K562 (cell line): ENCODE results near the gene IP6K2. TPM values are rescaled to one million over a fixed set of nuclear protein-coding genes. Genes with fewer than 3 reads are reported as not detected.
A peak's percentile ranks its signal among the peaks of the same experiment; 100 is the strongest.

Experiments used
- CREBBP ChIP-seq: IDR thresholded peaks from one replicate; pipeline ENCODE4 v1.6.1; 2012; ENCODE audit warnings: low read depth, mild to moderate bottlenecking, control low read depth, inconsistent platforms, low read length
- DMBX1 ChIP-seq: fragments of 250-450 bp; sonication (Bioruptor Pico); IDR thresholded peaks from 2 replicates; pipeline ENCODE4 v1.8.0; 2022; ENCODE audit warnings: inconsistent platforms, mild to moderate bottlenecking, moderate library complexity, borderline replicate concordance
- FOXP1 ChIP-seq: sonication (generic); formaldehyde crosslinking; IDR thresholded peaks from 2 replicates; pipeline ENCODE4 v1.8.0; 2022; ENCODE audit warnings: mild to moderate bottlenecking, missing genetic modification reagents
- IRF2 ChIP-seq: sonication (generic); formaldehyde crosslinking; IDR thresholded peaks from 2 replicates; pipeline ENCODE4 v1.8.1; 2022; ENCODE audit warnings: mild to moderate bottlenecking, missing genetic modification reagents
- MAZ ChIP-seq, 2 experiments: fragments of 450-650 bp in 1 of 2; sonication (generic) in 1 of 2; formaldehyde crosslinking; IDR thresholded peaks in 1 of 2; conservative IDR thresholded peaks in 1 of 2; 2 replicates each; pipeline versions ENCODE4 v1.4.0 to v1.5.0; 2020; ENCODE audit warnings: mild to moderate bottlenecking in 1 of 2, missing genetic modification reagents in 1 of 2
- MEIS2 ChIP-seq: fragments of 450-650 bp; IDR thresholded peaks from 2 replicates; pipeline ENCODE4 v1.6.1; 2014; ENCODE audit warnings: mild to moderate bottlenecking; ENCODE audit not compliant: partially characterized antibody
- NR3C1 ChIP-seq: sonication (generic); formaldehyde crosslinking; IDR thresholded peaks from 2 replicates; pipeline ENCODE4 v1.8.1; 2022; ENCODE audit warnings: missing genetic modification reagents
- SETDB1 ChIP-seq: IDR thresholded peaks from one replicate; pipeline ENCODE4 v1.6.1; 2012; ENCODE audit warnings: low read length, control low read depth, inconsistent platforms
- TEAD4 ChIP-seq, 2 experiments: sonication (generic) in 1 of 2; formaldehyde crosslinking in 1 of 2; IDR thresholded peaks; 2 replicates each; pipeline versions ENCODE4 v1.6.1 to v1.8.0; 2012 to 2022; ENCODE audit warnings: borderline replicate concordance in 1 of 2, inconsistent platforms in 1 of 2, low read length in 1 of 2, mild to moderate bottlenecking in 1 of 2, missing genetic modification reagents in 1 of 2
- ZBTB7A ChIP-seq: IDR thresholded peaks from 2 replicates; pipeline ENCODE4 v1.6.1; 2011; ENCODE audit warnings: low read depth, mild to moderate bottlenecking, low read length, moderate library complexity, borderline replicate concordance; ENCODE audit not compliant: control insufficient read depth
- ZC3H8 ChIP-seq: fragments of 450-650 bp; IDR thresholded peaks from 2 replicates; pipeline ENCODE4 v1.6.1; 2017
- ZNF12 ChIP-seq: sonication (generic); formaldehyde crosslinking; IDR thresholded peaks from 2 replicates; pipeline ENCODE4 v1.4.0; 2020; ENCODE audit warnings: mild to moderate bottlenecking, missing genetic modification reagents
- ZNF175 ChIP-seq: fragments of 200-800 bp; sonication (Bioruptor generic); IDR thresholded peaks from 2 replicates; pipeline ENCODE4 v1.6.1; 2016; ENCODE audit warnings: low read depth, mild to moderate bottlenecking, missing genetic modification characterization, missing compliant biosample characterization
- ZNF232 ChIP-seq: sonication (generic); formaldehyde crosslinking; IDR thresholded peaks from 2 replicates; pipeline ENCODE4 v1.8.0; 2022; ENCODE audit warnings: mild to moderate bottlenecking, missing genetic modification reagents
- ZNF263 ChIP-seq: sonication (generic); formaldehyde crosslinking; IDR thresholded peaks from 2 replicates; pipeline ENCODE4 v1.8.0; 2022; ENCODE audit warnings: mild to moderate bottlenecking, missing genetic modification reagents, borderline replicate concordance
- polyA plus RNA-seq, 8 experiments: library from polyadenylated mRNA; depleted of rRNA in 4 of 8; stranded (reverse) in 5 of 8; unstranded in 3 of 8; fragments of >200 nt; fragmentation: Nextera tagmentation in 2 of 8; fragmentation: Illumina TruSeq in 1 of 8; extraction: Ambion mirVana in 2 of 8; extraction: Trizol in 1 of 8; gene quantifications; 2 replicates each; pipeline versions ENCODE4 v1.2.1 to v1.2.3, GENCODE V29; 2011 to 2014; ENCODE audit warnings: inconsistent platforms in 1 of 8, missing spikeins in 1 of 8
- total RNA-seq, 7 experiments: library from RNA; depleted of rRNA in 6 of 7; stranded (reverse); fragments of >200 nt in 6 of 7; fragmentation: Illumina TruSeq in 2 of 7; extraction: Trizol in 2 of 7; gene quantifications; 2 replicates each; pipeline versions ENCODE4 v1.2.1 to v1.2.3, GENCODE V29; 2011 to 2021; ENCODE audit warnings: low replicate concordance in 1 of 7
- TF ChIP-seq, protein P1 (sequence below): fragments of 250-450 bp; sonication (Bioruptor Pico); IDR thresholded peaks from 2 replicates; pipeline ENCODE4 v1.8.0; 2021; ENCODE audit warnings: moderate library complexity, mild to moderate bottlenecking, inconsistent platforms
- TF ChIP-seq, protein P2 (sequence below): sonication (generic); formaldehyde crosslinking; IDR thresholded peaks from 2 replicates; pipeline ENCODE4 v1.8.0; 2022; ENCODE audit warnings: mild to moderate bottlenecking, missing genetic modification reagents
- TF ChIP-seq, protein P3 (sequence below): fragments of 450-650 bp; IDR thresholded peaks from 2 replicates; pipeline ENCODE4 v1.6.1; 2014; ENCODE audit warnings: low read depth, mild to moderate bottlenecking, moderate library complexity, borderline replicate concordance
- TF ChIP-seq, protein P4 (sequence below): fragments of 450-650 bp; IDR thresholded peaks from 2 replicates; pipeline ENCODE4 v1.6.1; 2018; ENCODE audit not compliant: partially characterized antibody
- TF ChIP-seq, protein P5 (sequence below): sonication (generic); formaldehyde crosslinking; IDR thresholded peaks from 2 replicates; pipeline ENCODE4 v1.8.0; 2022; ENCODE audit warnings: missing genetic modification reagents, mild to moderate bottlenecking, borderline replicate concordance

Gene IP6K2
- total and polyA plus RNA-seq, 9 of the 15 experiments (the other 6 are each of a cell fraction or from before 2014, with no cell fraction given), result 19.6 to 78.1 (median 48.0) TPM

DNA sequence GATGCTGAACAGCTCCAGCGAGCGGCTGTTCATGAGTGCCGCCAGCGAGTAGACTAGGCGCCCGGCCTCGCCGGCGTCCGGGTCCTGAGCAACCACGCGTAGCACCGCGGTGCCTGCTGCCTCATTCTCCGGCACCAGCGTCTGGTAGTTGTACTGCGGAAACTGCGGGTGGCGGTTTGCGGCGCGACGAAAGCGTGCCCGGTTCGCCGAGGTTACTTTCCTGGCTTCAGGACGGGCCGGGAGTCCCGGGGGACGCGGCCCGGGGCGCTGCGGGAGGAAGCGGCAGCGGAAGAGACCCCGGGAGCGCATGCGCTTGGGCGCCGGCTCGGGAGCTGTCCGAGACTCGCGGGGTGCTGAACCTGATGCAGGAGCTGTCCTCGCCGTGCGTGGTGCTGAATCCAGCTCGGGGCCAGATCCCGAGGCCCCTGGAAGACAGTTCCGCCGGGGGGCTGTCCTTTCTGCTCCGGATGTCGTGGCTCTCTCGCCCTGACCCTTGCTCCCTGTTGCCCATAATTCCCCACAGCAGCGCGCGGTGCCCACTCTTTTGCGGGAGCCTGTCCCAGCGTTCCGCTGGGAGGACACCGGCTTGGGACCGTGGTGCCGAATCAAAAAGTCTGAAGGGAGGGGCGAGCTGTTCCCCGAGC lies 55.4 kb downstream of the IP6K2 start (continued):
- TF ChIP-seq MEIS2 (peak; percentile 11), CREBBP (no peak), ZBTB7A (peak; percentile 43; the same call in 1 of the 2 replicates), ZNF12 (CRISPR knock-in tag) (peak; percentile 92), ZNF175 (peak; percentile 74), FOXP1 (peak; percentile 100), ZNF232 (CRISPR knock-in tag) (peak; percentile 99), NR3C1 (CRISPR knock-in tag) (peak; percentile 100), TEAD4 (IDR thresholded peaks at IDR 0.05; ENCODE audit: low read length) (no peak), TEAD4 (CRISPR knock-in tag; IDR thresholded peaks at IDR 0.05; ENCODE audit: borderline replicate concordance) (peak; percentile 94), SETDB1 (no peak), ZNF263 (CRISPR knock-in tag) (peak; percentile 94), DMBX1 (peak; percentile 95; the same call in 1 of the 2 replicates), ZC3H8 (no peak), IRF2 (CRISPR knock-in tag) (peak; percentile 97), MAZ (CRISPR knock-in tag; conservative IDR thresholded peaks at IDR 0.05 in 1 of 2, IDR thresholded peaks at IDR 0.05 in 1 of 2) (peak; percentile 47 to 100)
- TF ChIP-seq, protein P1, sequence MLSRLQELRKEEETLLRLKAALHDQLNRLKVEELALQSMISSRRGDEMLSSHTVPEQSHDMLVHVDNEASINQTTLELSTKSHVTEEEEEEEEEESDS (CRISPR knock-in tag), result no peak
- TF ChIP-seq, protein P2, sequence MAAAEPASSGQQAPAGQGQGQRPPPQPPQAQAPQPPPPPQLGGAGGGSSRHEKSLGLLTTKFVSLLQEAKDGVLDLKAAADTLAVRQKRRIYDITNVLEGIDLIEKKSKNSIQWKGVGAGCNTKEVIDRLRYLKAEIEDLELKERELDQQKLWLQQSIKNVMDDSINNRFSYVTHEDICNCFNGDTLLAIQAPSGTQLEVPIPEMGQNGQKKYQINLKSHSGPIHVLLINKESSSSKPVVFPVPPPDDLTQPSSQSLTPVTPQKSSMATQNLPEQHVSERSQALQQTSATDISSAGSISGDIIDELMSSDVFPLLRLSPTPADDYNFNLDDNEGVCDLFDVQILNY (CRISPR knock-in tag), result peak; percentile 99
- TF ChIP-seq, protein P3, sequence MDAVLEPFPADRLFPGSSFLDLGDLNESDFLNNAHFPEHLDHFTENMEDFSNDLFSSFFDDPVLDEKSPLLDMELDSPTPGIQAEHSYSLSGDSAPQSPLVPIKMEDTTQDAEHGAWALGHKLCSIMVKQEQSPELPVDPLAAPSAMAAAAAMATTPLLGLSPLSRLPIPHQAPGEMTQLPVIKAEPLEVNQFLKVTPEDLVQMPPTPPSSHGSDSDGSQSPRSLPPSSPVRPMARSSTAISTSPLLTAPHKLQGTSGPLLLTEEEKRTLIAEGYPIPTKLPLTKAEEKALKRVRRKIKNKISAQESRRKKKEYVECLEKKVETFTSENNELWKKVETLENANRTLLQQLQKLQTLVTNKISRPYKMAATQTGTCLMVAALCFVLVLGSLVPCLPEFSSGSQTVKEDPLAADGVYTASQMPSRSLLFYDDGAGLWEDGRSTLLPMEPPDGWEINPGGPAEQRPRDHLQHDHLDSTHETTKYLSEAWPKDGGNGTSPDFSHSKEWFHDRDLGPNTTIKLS, result 0 out of 2 replicates have a peak, but pooled peaks have one; percentile 46
- TF ChIP-seq, protein P4, sequence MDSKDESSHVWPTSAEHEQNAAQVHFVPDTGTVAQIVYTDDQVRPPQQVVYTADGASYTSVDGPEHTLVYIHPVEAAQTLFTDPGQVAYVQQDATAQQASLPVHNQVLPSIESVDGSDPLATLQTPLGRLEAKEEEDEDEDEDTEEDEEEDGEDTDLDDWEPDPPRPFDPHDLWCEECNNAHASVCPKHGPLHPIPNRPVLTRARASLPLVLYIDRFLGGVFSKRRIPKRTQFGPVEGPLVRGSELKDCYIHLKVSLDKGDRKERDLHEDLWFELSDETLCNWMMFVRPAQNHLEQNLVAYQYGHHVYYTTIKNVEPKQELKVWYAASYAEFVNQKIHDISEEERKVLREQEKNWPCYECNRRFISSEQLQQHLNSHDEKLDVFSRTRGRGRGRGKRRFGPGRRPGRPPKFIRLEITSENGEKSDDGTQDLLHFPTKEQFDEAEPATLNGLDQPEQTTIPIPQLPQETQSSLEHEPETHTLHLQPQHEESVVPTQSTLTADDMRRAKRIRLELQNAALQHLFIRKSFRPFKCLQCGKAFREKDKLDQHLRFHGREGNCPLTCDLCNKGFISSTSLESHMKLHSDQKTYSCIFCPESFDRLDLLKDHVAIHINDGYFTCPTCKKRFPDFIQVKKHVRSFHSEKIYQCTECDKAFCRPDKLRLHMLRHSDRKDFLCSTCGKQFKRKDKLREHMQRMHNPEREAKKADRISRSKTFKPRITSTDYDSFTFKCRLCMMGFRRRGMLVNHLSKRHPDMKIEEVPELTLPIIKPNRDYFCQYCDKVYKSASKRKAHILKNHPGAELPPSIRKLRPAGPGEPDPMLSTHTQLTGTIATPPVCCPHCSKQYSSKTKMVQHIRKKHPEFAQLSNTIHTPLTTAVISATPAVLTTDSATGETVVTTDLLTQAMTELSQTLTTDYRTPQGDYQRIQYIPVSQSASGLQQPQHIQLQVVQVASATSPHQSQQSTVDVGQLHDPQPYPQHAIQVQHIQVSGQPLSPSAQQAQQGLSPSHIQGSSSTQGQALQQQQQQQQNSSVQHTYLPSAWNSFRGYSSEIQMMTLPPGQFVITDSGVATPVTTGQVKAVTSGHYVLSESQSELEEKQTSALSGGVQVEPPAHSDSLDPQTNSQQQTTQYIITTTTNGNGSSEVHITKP, result peak; percentile 62
- TF ChIP-seq, protein P5, sequence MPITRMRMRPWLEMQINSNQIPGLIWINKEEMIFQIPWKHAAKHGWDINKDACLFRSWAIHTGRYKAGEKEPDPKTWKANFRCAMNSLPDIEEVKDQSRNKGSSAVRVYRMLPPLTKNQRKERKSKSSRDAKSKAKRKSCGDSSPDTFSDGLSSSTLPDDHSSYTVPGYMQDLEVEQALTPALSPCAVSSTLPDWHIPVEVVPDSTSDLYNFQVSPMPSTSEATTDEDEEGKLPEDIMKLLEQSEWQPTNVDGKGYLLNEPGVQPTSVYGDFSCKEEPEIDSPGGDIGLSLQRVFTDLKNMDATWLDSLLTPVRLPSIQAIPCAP (CRISPR knock-in tag), result peak; percentile 96; the same call in 1 of the 2 replicates
